COLO829 (cell line): ENCODE data around the gene FER1L5.
A peak's percentile ranks its signal among the peaks of the same experiment; 100 is the strongest.

Experiments used
- DNase-seq: peaks from one replicate; pipeline ENCODE4 v3.0.0; 2012; ENCODE audit warnings: low spot score

FER1L5 gene

DNA sequence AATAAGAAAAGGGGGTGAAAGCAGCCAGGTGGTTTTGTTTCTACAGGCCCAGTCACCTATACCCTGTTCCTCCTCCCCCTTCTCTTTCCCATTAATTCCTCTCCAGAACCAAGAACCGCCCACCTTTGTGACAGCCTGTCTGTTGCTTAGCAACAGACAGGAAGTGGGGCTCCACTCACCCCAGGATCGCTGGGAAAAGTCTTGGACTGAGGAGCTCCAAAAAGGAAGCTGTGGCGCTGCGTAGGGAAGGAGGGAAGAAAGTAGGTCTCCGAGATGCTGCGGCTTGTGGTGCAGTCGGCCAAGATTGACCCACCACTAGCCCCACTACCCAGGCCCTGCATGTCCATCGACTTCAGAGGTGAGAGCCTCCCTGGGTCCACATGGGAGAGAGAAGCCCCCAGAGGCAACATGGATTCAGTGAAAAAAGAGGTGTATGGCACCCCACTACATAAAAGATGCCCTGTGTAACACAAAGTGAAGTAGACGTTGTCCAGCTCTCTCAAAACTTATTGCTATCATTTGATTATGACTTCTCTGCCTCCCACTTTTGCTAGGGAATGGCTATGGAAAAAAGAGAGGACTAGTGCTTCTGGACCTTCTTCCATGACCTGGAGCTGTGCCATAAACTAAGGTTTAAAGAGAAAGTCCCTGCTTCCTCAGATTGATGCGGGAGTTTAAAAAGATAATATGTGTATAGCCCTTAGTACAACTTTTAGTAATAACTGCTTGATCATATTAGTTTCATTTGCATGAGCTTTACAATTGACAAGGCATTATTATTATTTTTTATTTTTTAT lies at the start of gene FER1L5:
FER1L5 (plus strand) TSS at position 201 of the 797 bp plus-strand sequence; CDS start at position 274, 73 bp downstream.
- no peak for DNase-seq

DNA sequence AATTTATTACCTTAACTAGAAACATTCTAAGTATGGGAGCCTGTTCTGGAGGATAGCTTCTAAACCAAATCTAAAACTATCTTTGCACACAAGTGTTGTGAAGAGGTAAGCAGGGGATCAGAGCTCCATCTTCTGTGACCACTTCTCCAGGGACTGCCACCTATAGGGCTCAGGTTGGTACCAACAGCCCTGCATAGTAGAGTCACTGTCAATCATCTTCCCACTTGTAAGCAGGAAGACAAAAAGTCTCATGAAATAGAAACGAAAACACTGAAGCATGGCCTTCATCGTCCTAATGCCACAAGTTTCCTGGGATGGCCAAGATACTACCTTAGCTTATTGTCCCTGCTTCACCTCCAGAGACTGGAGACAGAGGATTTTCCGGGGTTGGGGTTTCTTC lies 48.3 kb upstream of the FER1L5 start:
- DNase-seq = no peak

GRCh38 chr2:96594691-96595152 lies 47.8 kb upstream of the FER1L5 start:
- no peak for DNase-seq

- DNase-seq = no peak
These were observed 46.0 kb upstream of the FER1L5 start for GRCh38 chr2:96596596-96596995.

GRCh38 chr2:96599941-96600340 lies 42.6 kb upstream of the FER1L5 start:
- no peak for DNase-seq

DNA sequence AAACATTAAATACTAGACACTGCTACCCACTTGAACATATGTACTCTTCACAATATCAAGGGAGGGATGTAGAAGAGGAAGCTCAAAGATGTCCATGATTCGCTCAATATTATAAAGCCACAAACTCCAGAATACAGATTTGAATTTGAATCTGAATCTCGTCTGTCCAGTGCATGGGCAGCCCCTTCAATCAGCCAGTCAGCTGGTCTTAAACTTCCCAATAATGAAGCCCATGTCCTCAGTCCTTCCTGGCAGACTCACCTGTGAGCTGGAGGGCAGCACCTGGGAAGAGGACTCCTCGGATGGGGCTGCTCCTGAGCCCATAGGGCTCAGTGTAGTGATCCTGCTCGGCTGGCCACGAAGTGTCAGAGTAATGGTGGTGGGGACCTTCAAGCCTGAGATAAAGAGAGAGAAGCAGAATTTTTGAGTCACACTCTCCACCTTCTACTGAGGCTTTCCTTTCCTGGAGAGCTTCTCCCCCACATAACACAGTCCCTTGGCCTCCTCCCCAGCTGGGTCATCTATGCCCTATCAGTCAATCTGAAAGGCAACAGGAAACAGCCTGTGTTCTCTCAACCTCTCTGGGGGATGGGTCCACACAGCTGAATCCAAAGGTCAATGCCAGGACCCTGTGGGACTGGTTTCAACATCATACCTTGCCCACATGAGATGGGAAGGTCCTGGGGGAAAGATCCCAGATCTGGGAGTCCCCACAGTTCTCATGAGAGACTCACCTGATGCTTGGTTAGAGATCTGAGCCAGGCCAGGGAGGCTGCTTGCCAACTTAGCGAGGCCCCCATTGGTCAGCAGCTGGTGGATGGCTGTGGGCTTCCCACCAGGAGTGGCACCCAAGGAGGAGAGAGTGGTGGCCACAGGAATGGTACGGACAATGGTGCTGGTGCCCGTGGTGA lies 40.9 kb upstream of the FER1L5 start:
- no peak for DNase-seq

- no peak for DNase-seq
These were observed 40.2 kb upstream of the FER1L5 start for GRCh38 chr2:96602330-96602823.

GRCh38 chr2:96604104-96604503 lies 38.5 kb upstream of the FER1L5 start:
- no peak for DNase-seq

GRCh38 chr2:96608469-96609455 lies 33.8 kb upstream of the FER1L5 start:
- peak; percentile 43 for DNase-seq

GRCh38 chr2:96616128-96616527 lies 26.4 kb upstream of the FER1L5 start:
- DNase-seq = no peak

- DNase-seq = no peak
These were observed 26.0 kb upstream of the FER1L5 start for GRCh38 chr2:96616535-96616934.

GRCh38 chr2:96617012-96617411 lies 25.6 kb upstream of the FER1L5 start:
- no peak for DNase-seq

GRCh38 chr2:96618596-96619283 lies 23.8 kb upstream of the FER1L5 start:
- DNase-seq = no peak

DNA sequence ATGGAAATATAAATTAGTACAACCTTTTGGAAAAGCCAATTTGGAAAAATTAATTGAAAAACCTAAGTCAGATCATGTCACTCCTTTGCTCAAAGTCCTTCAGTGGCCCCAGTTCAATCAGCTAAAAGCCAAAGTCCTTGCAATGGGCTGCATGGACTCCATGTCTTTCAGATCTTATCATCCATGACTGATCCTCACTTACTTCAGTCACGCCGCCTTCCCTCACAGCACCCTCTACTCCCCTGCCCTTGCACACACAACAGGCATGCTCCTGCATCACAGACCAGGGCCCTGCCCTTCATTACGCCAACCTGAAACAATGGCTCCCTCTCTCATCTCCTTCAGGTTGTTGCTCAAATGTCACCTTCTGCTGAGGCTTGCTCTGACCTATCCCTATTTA lies 20.0 kb upstream of the FER1L5 start:
- no peak for DNase-seq

GRCh38 chr2:96623116-96623515 lies 19.4 kb upstream of the FER1L5 start:
- DNase-seq = no peak

- no peak for DNase-seq
These were observed 16.7 kb upstream of the FER1L5 start for GRCh38 chr2:96625571-96626552.

DNA sequence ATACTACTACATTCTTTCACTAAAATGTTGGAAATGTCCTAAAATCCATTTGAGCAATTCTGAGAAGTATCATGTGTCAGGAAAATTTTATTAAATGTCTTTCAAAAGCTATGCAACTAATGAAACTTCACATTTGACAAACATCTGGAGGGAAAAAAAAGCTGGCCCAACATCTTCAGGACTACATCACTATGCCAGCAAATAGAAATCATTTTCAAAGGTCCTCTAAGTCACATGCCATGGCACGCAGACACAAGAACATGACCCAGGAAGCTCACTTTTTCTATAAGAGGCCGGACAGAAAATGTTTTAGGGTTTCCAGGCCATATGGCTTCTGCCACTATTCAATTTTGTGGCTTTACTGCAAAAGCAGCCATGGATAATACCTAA lies 16.0 kb upstream of the FER1L5 start:
- no peak for DNase-seq

GRCh38 chr2:96631804-96632435 lies 10.6 kb upstream of the FER1L5 start:
- DNase-seq = no peak

DNA sequence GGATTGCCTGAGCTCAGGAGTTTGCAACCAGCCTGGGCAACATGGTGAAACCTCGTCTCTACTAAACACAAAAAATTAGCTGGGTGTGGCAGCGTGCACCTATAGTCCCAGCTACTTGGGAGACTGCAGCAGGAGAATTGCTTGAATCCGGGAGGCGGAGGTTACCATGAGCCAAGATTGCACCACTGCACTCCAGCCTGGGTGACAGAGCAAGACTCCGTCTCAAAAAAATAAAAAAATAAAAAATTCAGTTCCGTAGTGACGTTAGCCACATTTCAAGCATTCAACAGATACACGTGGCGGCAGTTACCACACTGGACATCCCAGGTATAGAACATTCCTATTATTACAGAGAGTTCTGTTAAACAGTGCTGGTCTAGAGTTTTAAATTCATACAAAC lies 8.9 kb upstream of the FER1L5 start:
- no peak for DNase-seq
